Prostate gland (tissue), 2 donors: ENCODE results near the gene ZMYM3. TPM values are rescaled to one million over a fixed set of nuclear protein-coding genes. Genes with fewer than 3 reads are reported as not detected.

Experiments used
- DNase-seq: peaks from one replicate; pipeline ENCODE4 v3.0.0-alpha.2; 2019; ENCODE audit warnings: low spot score
- H3K27ac ChIP-seq, 2 donors: fragments of 200-600 bp; sonication (generic); 2 replicates each; pipeline ENCODE4 v1.5.1; 2017 to 2019
- H3K27me3 ChIP-seq: fragments of 200-600 bp; sonication (generic); replicated peaks from 2 replicates; pipeline ENCODE4 v1.5.1; 2019; ENCODE audit not compliant: insufficient read depth
- H3K36me3 ChIP-seq, 2 donors: fragments of 200-600 bp; sonication (generic); 1 replicate in 1 of 2; 2 replicates in 1 of 2; pipeline versions ENCODE4 v1.5.1 to v1.8.1; 2017 to 2019
- H3K4me1 ChIP-seq: fragments of 200-600 bp; sonication (generic); replicated peaks from 2 replicates; pipeline ENCODE4 v1.5.1; 2019
- H3K4me3 ChIP-seq, 2 donors: fragments of 200-600 bp; sonication (generic); 2 replicates each; pipeline ENCODE4 v1.5.1; 2017 to 2019
- H3K9me3 ChIP-seq: fragments of 200-600 bp; sonication (generic); 2 replicates; pipeline ENCODE4 v1.5.1; 2017
- POLR2A ChIP-seq: fragments of 450-650 bp; IDR thresholded peaks from one replicate; pipeline ENCODE4 v1.6.1; 2016; ENCODE audit warnings: antibody characterized with exemption, mild to moderate bottlenecking
- POLR2AphosphoS5 ChIP-seq: sonication (generic); formaldehyde crosslinking; IDR thresholded peaks from one replicate; pipeline ENCODE4 v1.6.1; 2017; ENCODE audit warnings: antibody characterized with exemption
- WGBS: methylation state at CpG from one replicate; pipeline ENCODE4 v1.1.5; 2018; 5-methylcytosine and 5-hydroxymethylcytosine counted together
- intact Hi-C: fragments of 100-400 bp; cut with DNase I; formaldehyde crosslinking; loops from one replicate; pipeline ENCODE4 v1.14.2; 2022
- total RNA-seq, 2 donors: library from RNA; depleted of rRNA; stranded (reverse); fragments of >200 nt; gene quantifications; one replicate each; pipeline ENCODE4 v1.1.0, GENCODE V29; 2016
- TF ChIP-seq, protein P1 (sequence below), 4 experiments: fragments of 200-600 bp in 2 of 4; fragments of 450-650 bp in 2 of 4; sonication (generic) in 2 of 4; IDR thresholded peaks; 1 replicate in 3 of 4; 2 replicates in 1 of 4; pipeline ENCODE4 v1.5.1; 2016 to 2019; ENCODE audit warnings: antibody characterized with exemption in 4 of 4, mild to moderate bottlenecking in 2 of 4, moderate library complexity in 2 of 4

ZMYM3 gene
- total RNA-seq, 2 donors from 2014 or later, result 23.2 to 71.6 TPM

DNA sequence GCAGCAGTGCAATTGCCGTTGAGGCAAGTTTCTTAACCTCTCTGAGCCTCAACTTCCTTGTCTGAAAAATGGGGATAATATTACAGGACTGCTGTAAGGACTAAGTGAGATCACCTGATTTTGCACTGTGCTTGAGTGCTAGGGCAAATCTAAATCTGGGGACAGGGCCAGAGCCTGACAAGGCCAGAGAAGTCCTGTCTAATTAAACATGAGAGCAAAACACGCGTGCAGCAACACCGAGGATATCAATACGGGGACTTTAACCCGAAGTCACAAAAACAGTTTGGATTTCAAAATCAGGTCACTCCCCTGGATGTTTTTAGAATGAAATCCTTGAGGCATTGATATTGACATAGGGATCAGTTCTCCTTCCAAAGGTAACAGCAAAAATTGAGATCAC, 36.6 kb downstream of the ZMYM3 start:
- no peaks in the 10 kb centered on the region for H3K9me3 ChIP-seq
- no peak overlapping the region for H3K27ac ChIP-seq
- WGBS, result 81% methylated on average over 6 of the region's 6 CpGs
- H3K27me3 ChIP-seq, result no peaks in the 10 kb centered on the region
- H3K4me3 ChIP-seq, result no peak overlapping the region
- TF ChIP-seq POLR2AphosphoS5, result no peak
- TF ChIP-seq POLR2A, result no peak
- TF ChIP-seq, protein P1, sequence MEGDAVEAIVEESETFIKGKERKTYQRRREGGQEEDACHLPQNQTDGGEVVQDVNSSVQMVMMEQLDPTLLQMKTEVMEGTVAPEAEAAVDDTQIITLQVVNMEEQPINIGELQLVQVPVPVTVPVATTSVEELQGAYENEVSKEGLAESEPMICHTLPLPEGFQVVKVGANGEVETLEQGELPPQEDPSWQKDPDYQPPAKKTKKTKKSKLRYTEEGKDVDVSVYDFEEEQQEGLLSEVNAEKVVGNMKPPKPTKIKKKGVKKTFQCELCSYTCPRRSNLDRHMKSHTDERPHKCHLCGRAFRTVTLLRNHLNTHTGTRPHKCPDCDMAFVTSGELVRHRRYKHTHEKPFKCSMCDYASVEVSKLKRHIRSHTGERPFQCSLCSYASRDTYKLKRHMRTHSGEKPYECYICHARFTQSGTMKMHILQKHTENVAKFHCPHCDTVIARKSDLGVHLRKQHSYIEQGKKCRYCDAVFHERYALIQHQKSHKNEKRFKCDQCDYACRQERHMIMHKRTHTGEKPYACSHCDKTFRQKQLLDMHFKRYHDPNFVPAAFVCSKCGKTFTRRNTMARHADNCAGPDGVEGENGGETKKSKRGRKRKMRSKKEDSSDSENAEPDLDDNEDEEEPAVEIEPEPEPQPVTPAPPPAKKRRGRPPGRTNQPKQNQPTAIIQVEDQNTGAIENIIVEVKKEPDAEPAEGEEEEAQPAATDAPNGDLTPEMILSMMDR (IDR thresholded peaks at IDR 0.05), result no peak
- intact Hi-C loops, result no loop called here
- DNase-seq, result no peak
- H3K36me3 ChIP-seq, result no peaks in the 10 kb centered on the region
- no peaks in the 10 kb centered on the region for H3K4me1 ChIP-seq

DNA sequence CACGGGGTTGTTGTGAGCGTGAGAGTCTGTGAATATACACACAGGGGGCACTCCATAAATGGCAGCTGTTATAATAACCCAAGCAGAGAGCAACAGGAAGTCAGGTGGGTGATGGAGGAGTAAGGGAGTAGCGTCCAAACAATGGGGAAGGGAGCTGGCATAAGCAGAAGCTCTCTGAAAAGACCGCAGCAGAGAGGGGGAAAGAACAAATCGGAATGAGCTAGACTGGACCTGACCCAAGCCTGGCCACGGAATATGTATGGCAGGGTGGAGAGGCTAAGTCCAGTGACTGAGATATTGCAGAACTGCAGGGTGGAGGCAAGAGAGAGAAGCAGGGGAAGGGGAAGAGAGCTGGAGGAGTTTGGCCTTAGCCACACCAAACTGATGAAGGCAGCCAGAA, 37.5 kb downstream of the ZMYM3 start:
- Histone ChIP-seq H3K4me3 (no peak overlapping the region), H3K36me3 (no peaks in the 10 kb centered on the region), H3K4me1 (no peaks in the 10 kb centered on the region), H3K9me3 (no peaks in the 10 kb centered on the region), H3K27me3 (no peaks in the 10 kb centered on the region), H3K27ac (no peak overlapping the region)
- no peak for DNase-seq
- TF ChIP-seq POLR2AphosphoS5 (no peak), POLR2A (no peak)
- TF ChIP-seq, protein P1 (IDR thresholded peaks at IDR 0.05), result no peak
- intact Hi-C loops, result no loop called here
- WGBS, result 28% methylated on average over 6 of the region's 6 CpGs

DNA sequence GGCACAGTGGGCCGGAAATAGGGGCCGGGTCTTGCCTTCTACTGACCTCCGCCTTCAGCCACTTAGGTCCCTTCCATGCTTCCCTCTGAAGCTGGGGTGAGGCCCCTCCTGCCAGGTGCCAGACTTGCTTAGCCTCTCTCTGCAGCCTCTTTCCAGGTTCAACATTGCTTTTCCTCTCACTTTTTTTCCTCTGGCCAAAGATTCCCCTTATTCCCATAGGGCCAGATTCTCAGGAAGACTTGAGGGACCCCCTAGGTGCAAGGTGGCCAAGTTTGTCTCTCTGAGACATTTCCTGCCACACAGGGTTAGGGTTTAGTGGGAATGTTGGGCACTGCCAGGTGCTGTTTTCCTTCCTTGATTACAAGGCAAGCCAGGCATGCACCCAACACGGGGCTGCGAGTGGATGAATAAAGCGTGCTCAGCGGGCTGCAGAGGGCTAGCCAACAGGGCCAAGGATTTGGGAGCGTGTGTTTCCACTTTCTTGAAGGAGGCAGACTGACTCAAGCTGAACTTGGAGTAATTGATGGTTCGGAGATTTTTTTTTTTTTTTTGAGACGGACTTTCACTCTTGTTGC, 38.5 kb downstream of the ZMYM3 start:
- intact Hi-C loops, result no loop called here
- Histone ChIP-seq H3K36me3 (no peaks in the 10 kb centered on the region), H3K9me3 (no peaks in the 10 kb centered on the region), H3K27me3 (no peaks in the 10 kb centered on the region), H3K27ac (peak overlapping the region in 1 of 2 donors; percentile 43), H3K4me3 (peak overlapping the region in 1 of 2 donors; percentile 4), H3K4me1 (no peaks in the 10 kb centered on the region)
- TF ChIP-seq, protein P1 (IDR thresholded peaks at IDR 0.05), result no peak
- no peak for TF ChIP-seq POLR2AphosphoS5
- TF ChIP-seq POLR2A, result no peak
- WGBS, result 57% methylated on average over 9 of the region's 10 CpGs
- peak; percentile 4 for DNase-seq

DNA sequence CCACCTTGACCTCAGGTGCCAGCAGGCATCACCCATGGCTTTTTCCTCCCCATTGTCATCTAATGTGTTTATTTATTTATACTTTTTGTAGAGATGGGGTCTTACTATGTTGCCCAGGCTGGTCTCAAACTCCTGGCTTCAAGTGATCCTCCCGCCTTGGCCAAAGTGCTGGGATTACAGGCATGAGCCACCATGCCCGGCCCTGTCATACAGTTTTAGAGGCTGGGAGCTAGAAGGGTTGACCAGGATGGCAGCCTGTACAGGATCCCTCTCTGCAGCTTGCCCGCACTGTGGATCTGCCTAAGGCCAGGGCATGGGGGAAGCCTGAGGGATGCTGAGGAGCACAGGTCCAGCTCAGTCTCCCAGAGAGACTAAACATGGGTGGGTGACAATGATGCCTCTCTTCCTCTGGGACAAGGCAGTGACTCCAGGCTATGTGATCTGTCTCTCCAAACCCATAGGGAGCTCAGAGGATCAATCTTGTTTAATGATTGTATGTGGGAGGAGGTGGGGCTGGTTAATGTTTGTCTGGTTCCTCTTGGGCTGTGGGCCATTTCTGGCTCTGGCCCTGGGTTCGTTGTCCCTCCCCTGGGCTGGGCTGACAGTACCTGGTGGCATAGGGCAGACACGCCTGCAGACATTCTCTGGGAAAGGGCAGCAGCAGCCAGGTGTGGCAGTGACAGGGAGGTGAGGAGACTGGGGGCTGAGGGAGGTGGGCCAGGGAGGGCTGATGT, 39.2 kb downstream of the ZMYM3 start:
- peak overlapping the region in 1 of 2 donors; percentile 4 for H3K4me3 ChIP-seq
- WGBS, result 38% methylated on average over 2 of the region's 5 CpGs
- H3K27ac ChIP-seq, result peak overlapping the region in 1 of 2 donors; percentile 43
- no peaks in the 10 kb centered on the region for H3K4me1 ChIP-seq
- H3K36me3 ChIP-seq, result no peaks in the 10 kb centered on the region
- peak; percentile 6 for DNase-seq
- no peak for TF ChIP-seq POLR2AphosphoS5
- no peak for TF ChIP-seq POLR2A
- TF ChIP-seq, protein P1 (IDR thresholded peaks at IDR 0.05), result no peak
- H3K9me3 ChIP-seq, result no peaks in the 10 kb centered on the region
- intact Hi-C loops, result no loop called here
- no peaks in the 10 kb centered on the region for H3K27me3 ChIP-seq

DNA sequence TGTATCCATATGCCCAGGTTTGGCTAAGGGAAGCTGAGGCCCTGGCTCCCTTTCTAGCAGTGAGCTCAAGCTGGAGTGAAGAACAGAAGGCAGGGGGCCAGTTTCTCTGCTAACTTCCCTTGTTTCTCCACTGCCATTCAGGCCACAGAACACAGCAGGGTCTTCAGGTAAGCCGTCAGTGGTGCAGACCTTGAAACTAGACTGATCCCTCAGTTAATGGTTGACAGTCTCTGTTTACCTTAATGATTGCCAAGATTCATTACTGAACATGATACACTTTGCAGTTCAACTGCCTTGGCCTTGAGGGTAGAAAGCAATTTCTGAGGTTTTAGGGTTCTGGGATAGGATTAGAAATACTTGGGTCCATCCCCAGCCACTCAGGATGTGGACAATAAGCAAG, 39.8 kb downstream of the ZMYM3 start:
- Histone ChIP-seq H3K4me3 (no peak overlapping the region), H3K36me3 (no peaks in the 10 kb centered on the region), H3K4me1 (no peaks in the 10 kb centered on the region), H3K27ac (peak overlapping the region in 1 of 2 donors; percentile 43), H3K9me3 (no peaks in the 10 kb centered on the region), H3K27me3 (no peaks in the 10 kb centered on the region)
- intact Hi-C loops, result no loop called here
- TF ChIP-seq, protein P1 (IDR thresholded peaks at IDR 0.05), result no peak
- TF ChIP-seq POLR2A, result no peak
- TF ChIP-seq POLR2AphosphoS5, result no peak
- WGBS, result 80% methylated on average over 1 of the region's 1 CpG
- no peak for DNase-seq
